Natural killer cell (primary cell): ENCODE data around the gene NTM. TPM values are rescaled to one million over a fixed set of nuclear protein-coding genes. Genes with fewer than 3 reads are reported as not detected.

Experiments used
- ATAC-seq, 3 donors: fragments of 150-1000 bp in 2 of 3; fragments of 200-7000 bp in 1 of 3; cut with Tn5 transposase; 1 replicate in 1 of 3; 2 replicates in 2 of 3; pipeline ENCODE4 v1.10.0; 2021; ENCODE audit warnings: mild to moderate bottlenecking in 2 of 3, moderate library complexity in 2 of 3
- DNase-seq, 2 donors: peaks; one replicate each; pipeline versions ENCODE4 v3.0.0 to v3.0.0-alpha.2; 2013 to 2021; ENCODE audit warnings: mixed read lengths in 1 of 2
- H3K27ac ChIP-seq: one replicate; pipeline ENCODE4 v1.5.1; 2013; ENCODE audit warnings: mild to moderate bottlenecking, low read length
- H3K27me3 ChIP-seq: one replicate; pipeline ENCODE4 v1.6.1; 2013; ENCODE audit warnings: low read length; ENCODE audit not compliant: control insufficient read depth, insufficient read depth
- H3K36me3 ChIP-seq: one replicate; pipeline ENCODE4 v1.6.1; 2013; ENCODE audit warnings: low read length; ENCODE audit not compliant: control insufficient read depth, insufficient read depth
- H3K4me1 ChIP-seq: one replicate; pipeline ENCODE4 v1.6.1; 2013; ENCODE audit warnings: low read length; ENCODE audit not compliant: control insufficient read depth, insufficient read depth
- H3K4me3 ChIP-seq: one replicate; pipeline ENCODE4 v1.5.1; 2013; ENCODE audit warnings: low read length
- H3K9me3 ChIP-seq: one replicate; pipeline ENCODE4 v1.6.1; 2013; ENCODE audit warnings: low read length; ENCODE audit not compliant: control insufficient read depth, insufficient read depth
- H3K27ac Mint-ChIP-seq, 2 donors: one replicate each; pipeline ENCODE4 v1.8.0; 2022; ENCODE audit warnings: mild to moderate bottlenecking in 2 of 2, mixed read lengths in 2 of 2, moderate library complexity in 1 of 2
- H3K27me3 Mint-ChIP-seq, 2 donors: one replicate each; pipeline ENCODE4 v1.8.0; 2022; ENCODE audit warnings: low read depth in 2 of 2, mixed read lengths in 2 of 2
- H3K36me3 Mint-ChIP-seq: one replicate; pipeline ENCODE4 v1.8.0; 2022; ENCODE audit warnings: mixed read lengths
- H3K4me1 Mint-ChIP-seq, 2 donors: one replicate each; pipeline ENCODE4 v1.8.0; 2022; ENCODE audit warnings: mixed read lengths in 2 of 2
- H3K4me3 Mint-ChIP-seq: one replicate; pipeline ENCODE4 v1.8.0; 2022; ENCODE audit warnings: mild to moderate bottlenecking, moderate library complexity, mixed read lengths
- H3K9me3 Mint-ChIP-seq, 2 donors: one replicate each; pipeline ENCODE4 v1.8.0; 2022; ENCODE audit warnings: mixed read lengths in 2 of 2
- WGBS: methylation state at CpG from one replicate; pipeline ENCODE4 v1.1.7; 2013; ENCODE audit warnings: missing lambda C conversion rate; ENCODE audit not compliant: insufficient coverage; 5-methylcytosine and 5-hydroxymethylcytosine counted together
- intact Hi-C: fragments of 100-400 bp; cut with micrococcal nuclease; formaldehyde crosslinking; loops from one replicate; pipeline ENCODE4 v1.14.2; 2022
- total RNA-seq, 4 donors: library from RNA; stranded (reverse); fragments of 120-200 nt in 1 of 4; gene quantifications; one replicate each; pipeline versions ENCODE4 v1.2.3 to v1.2.4, GENCODE V29; 2013 to 2022
- TF ChIP-seq, protein P1 (sequence below): fragments of 200-600 bp; IDR thresholded peaks from one replicate; pipeline ENCODE4 v1.8.0; 2022; ENCODE audit warnings: antibody characterized with exemption

Gene NTM
- total RNA-seq, 3 donors from 2014 or later (not counting 1 experiment from before 2014, with no cell fraction given) = not detected

DNA sequence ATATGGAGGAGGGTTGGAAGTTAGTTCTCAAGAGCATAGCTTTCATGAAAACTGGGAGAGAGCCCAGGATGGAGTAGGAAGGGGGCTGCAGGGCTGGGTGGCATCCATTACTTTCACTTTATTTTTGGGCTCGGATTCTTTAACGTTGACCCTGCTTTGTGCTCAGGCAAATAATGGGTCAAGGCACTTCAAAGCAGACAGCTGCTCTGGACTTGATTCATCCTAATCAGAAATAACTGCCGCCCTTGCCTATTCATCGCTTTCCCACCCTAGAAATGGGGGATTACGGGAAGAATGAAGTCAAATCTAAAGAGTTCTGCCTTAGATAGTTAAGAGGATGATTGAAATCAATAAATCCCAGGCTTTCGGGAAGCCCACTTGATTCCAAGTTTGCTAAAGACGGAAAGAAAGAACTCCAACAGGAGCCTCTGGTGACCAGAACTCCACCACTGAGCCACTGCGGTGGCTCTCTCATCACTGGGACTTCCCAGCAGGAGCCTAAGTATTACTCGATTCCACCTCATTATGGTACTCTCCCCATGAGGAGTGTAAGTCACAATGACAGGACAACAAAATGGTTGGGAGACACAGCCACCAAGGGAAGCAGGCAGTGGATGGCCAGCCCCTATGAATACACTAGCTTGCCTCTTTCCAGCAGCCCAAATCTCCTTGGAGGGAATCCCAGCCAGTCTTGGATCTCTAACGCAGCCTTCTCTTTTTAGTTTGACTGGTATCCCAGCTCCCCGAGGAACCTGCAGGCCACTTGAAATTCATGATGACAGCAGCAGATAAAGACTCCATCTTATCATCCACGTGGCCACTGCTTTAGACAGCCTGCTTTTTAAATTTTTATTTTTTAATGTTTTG, 815.5 kb downstream of the NTM start:
- Mint-ChIP-seq H3K27me3 (no peaks in the 10 kb centered on the region), H3K36me3 (no peaks in the 10 kb centered on the region), H3K4me3 (no peak overlapping the region), H3K4me1 (no peaks in the 10 kb centered on the region), H3K27ac (no peak overlapping the region), H3K9me3 (peaks cover 15 to 18% of the 10 kb centered on the region in 2 donors)
- ATAC-seq (no peak), DNase-seq (no peak)
- Histone ChIP-seq H3K9me3 (no peaks in the 10 kb centered on the region), H3K36me3 (no peaks in the 10 kb centered on the region), H3K27me3 (no peaks in the 10 kb centered on the region), H3K4me3 (no peak overlapping the region), H3K27ac (no peak overlapping the region), H3K4me1 (no peaks in the 10 kb centered on the region)
- TF ChIP-seq, protein P1, sequence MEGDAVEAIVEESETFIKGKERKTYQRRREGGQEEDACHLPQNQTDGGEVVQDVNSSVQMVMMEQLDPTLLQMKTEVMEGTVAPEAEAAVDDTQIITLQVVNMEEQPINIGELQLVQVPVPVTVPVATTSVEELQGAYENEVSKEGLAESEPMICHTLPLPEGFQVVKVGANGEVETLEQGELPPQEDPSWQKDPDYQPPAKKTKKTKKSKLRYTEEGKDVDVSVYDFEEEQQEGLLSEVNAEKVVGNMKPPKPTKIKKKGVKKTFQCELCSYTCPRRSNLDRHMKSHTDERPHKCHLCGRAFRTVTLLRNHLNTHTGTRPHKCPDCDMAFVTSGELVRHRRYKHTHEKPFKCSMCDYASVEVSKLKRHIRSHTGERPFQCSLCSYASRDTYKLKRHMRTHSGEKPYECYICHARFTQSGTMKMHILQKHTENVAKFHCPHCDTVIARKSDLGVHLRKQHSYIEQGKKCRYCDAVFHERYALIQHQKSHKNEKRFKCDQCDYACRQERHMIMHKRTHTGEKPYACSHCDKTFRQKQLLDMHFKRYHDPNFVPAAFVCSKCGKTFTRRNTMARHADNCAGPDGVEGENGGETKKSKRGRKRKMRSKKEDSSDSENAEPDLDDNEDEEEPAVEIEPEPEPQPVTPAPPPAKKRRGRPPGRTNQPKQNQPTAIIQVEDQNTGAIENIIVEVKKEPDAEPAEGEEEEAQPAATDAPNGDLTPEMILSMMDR = no peak
- intact Hi-C loops = no loop called here
- 79% methylated on average over 12 of the region's 12 CpGs for WGBS

DNA sequence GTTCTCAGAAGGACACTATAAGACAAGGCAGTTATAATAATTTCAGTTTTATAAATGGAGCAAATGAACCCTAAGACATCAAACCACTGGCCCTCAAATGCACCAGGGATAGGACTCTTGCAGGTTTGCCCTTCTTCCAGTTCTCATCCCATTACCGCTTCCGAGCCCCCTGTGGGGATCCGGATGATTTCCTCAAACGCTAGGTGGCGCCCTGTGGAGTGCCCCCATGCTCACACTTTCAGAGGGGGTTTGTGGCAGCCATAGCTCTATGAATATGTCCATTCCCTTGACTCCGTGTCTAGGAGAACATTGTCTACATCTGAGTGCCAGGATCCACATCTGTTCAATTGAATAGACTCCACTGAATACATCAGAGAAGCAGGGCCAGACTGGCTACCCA, 816.3 kb downstream of the NTM start:
- H3K9me3 ChIP-seq = no peaks in the 10 kb centered on the region
- no peak for DNase-seq
- TF ChIP-seq, protein P1 = no peak
- no peaks in the 10 kb centered on the region for H3K36me3 ChIP-seq
- 58% methylated on average over 6 of the region's 6 CpGs for WGBS
- no peaks in the 10 kb centered on the region for H3K27me3 ChIP-seq
- H3K4me1 ChIP-seq = no peaks in the 10 kb centered on the region
- Mint-ChIP-seq H3K36me3 (no peaks in the 10 kb centered on the region), H3K4me1 (no peaks in the 10 kb centered on the region), H3K27ac (no peak overlapping the region), H3K9me3 (peaks cover 15% of the 10 kb centered on the region in 2 donors), H3K27me3 (no peaks in the 10 kb centered on the region), H3K4me3 (no peak overlapping the region)
- H3K4me3 ChIP-seq = no peak overlapping the region
- no peak for ATAC-seq
- H3K27ac ChIP-seq = no peak overlapping the region
- intact Hi-C loops = no loop called here

DNA sequence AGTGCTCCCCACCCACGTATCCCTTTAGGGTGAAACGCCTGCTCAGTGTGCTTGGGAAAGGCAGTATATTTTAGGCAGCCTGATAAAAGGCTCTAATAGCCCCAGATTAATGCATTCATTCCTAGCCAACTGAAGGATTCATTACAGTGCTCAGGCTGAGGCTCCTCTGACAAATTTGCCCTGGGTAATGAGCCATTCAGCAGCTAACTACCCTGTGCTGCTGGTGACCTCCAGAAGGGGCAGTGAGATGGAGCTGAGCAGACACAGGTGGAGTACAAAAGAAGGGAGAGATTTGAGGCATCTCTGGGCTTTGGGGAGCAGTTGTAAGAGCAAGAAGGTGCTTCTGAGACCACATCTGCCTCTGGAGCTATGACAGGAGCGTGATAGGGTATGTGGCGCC, 817.0 kb downstream of the NTM start:
- Histone ChIP-seq H3K27ac (no peak overlapping the region), H3K9me3 (no peaks in the 10 kb centered on the region), H3K4me3 (no peak overlapping the region), H3K36me3 (no peaks in the 10 kb centered on the region), H3K4me1 (no peaks in the 10 kb centered on the region), H3K27me3 (no peaks in the 10 kb centered on the region)
- H3K36me3 Mint-ChIP-seq = no peaks in the 10 kb centered on the region
- DNase-seq (no peak), ATAC-seq (no peak)
- H3K4me1 Mint-ChIP-seq = no peaks in the 10 kb centered on the region
- 81% methylated on average over 4 of the region's 4 CpGs for WGBS
- H3K27ac Mint-ChIP-seq = no peak overlapping the region
- H3K9me3 Mint-ChIP-seq = peaks cover 15% of the 10 kb centered on the region in 2 donors
- intact Hi-C loops = no loop called here
- H3K4me3 Mint-ChIP-seq = no peak overlapping the region
- H3K27me3 Mint-ChIP-seq = no peaks in the 10 kb centered on the region
- TF ChIP-seq, protein P1 = no peak
